SHP77 treated with DMSO at 0.1 percent for 48 hours (cell line): ENCODE measurements around the gene GXYLT1.
A peak's percentile ranks its signal among the peaks of the same experiment; 100 is the strongest.
"Not testable (repeated sequence)": the region's sequence is repeated elsewhere in the genome, so short reads cannot be mapped to it uniquely, and the experiment has no call there.

Experiments
- DNase-seq: peaks from one replicate; lab custom pipeline; 2025; lab: John Stamatoyannopoulos, UW

Gene GXYLT1

GRCh38 chr12:42144158-42144407 lies 591 bp downstream of the GXYLT1 start:
- no peak for DNase-seq

GRCh38 chr12:42143452-42144157 lies 1.1 kb downstream of the GXYLT1 start:
- DNase-seq, result no peak

GRCh38 chr12:42141981-42142606 lies 2.6 kb downstream of the GXYLT1 start:
- no peak for DNase-seq

GRCh38 chr12:42140901-42141300 lies 3.8 kb downstream of the GXYLT1 start:
- no peak for DNase-seq

GRCh38 chr12:42135259-42135814 lies 9.3 kb downstream of the GXYLT1 start:
- no peak for DNase-seq

GRCh38 chr12:42130672-42131402 lies 13.8 kb downstream of the GXYLT1 start:
- DNase-seq, result no peak

- DNase-seq, result peak; percentile 27
These were observed 15.0 kb downstream of the GXYLT1 start for GRCh38 chr12:42129595-42130204.

GRCh38 chr12:42128888-42129287 lies 15.8 kb downstream of the GXYLT1 start:
- no peak for DNase-seq

- DNase-seq, result no peak
These were observed 16.3 kb downstream of the GXYLT1 start for GRCh38 chr12:42128327-42128726.

GRCh38 chr12:42126963-42127362 lies 17.7 kb downstream of the GXYLT1 start:
- DNase-seq, result no peak

- no peak for DNase-seq
These were observed 19.3 kb downstream of the GXYLT1 start for GRCh38 chr12:42125388-42125767.

- no peak for DNase-seq
These were observed 19.8 kb downstream of the GXYLT1 start for GRCh38 chr12:42124764-42125387.

GRCh38 chr12:42119085-42119633 lies 25.5 kb downstream of the GXYLT1 start:
- no peak for DNase-seq

GRCh38 chr12:42118136-42118879 lies 26.4 kb downstream of the GXYLT1 start:
- DNase-seq, result no peak

GRCh38 chr12:42109031-42109430 lies 35.6 kb downstream of the GXYLT1 start:
- DNase-seq, result no peak

GRCh38 chr12:42106791-42107190 lies 37.9 kb downstream of the GXYLT1 start:
- not testable (repeated sequence) for DNase-seq

GRCh38 chr12:42104784-42105183 lies 39.9 kb downstream of the GXYLT1 start:
- DNase-seq, result no peak

- DNase-seq, result no peak
These were observed 40.6 kb downstream of the GXYLT1 start for GRCh38 chr12:42104087-42104486.

GRCh38 chr12:42103155-42103554 lies 41.5 kb downstream of the GXYLT1 start:
- no peak for DNase-seq

- no peak for DNase-seq
These were observed 42.0 kb downstream of the GXYLT1 start for GRCh38 chr12:42102720-42103119.

- no peak for DNase-seq
These were observed 45.2 kb downstream of the GXYLT1 start for GRCh38 chr12:42099433-42099832.
